Measurements from ENCODE around the gene EXOC2.

DNA sequence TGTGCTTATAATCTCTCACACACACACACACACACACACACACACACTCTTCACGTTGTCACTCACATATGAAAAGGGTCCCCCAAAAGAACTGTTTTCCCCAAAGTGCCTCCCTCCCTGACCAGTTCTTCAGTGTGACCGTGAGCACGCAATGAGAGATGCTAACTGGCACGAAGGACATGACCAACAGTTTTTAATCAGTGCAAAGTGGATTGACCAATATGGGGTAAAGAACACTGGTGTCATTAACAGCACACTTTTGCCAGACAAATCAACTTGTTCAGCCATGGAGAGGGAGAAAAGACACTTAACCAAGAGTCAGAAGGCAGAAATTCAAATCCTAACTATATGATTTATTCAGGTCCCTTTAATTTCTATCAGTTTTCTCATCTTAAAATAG, 15.0 kb downstream of the EXOC2 start:
- TF ChIP-seq CTCF (IDR thresholded peaks at IDR 0.05; ENCODE audit: insufficient read depth, low read depth, low read length), result no peak
- TF ChIP-seq EZH2 (IDR thresholded peaks at IDR 0.05; ENCODE audit: insufficient read depth, low read length), result no peak
